Ovary (tissue), 9 donors: ENCODE results near the gene PGPEP1. TPM values are rescaled to one million over a fixed set of nuclear protein-coding genes. Genes with fewer than 3 reads are reported as not detected.

Experiments used
- DNase-seq, 5 donors: peaks; one replicate each; pipeline ENCODE4 v3.0.0-alpha.2; 2019 to 2020
- H3K27ac ChIP-seq, 2 donors: fragments of 200-600 bp; one replicate each; pipeline versions ENCODE4 v1.5.1 to v1.8.0; 2019 to 2022
- H3K27me3 ChIP-seq: fragments of 200-600 bp; one replicate; pipeline ENCODE4 v1.8.0; 2022
- H3K36me3 ChIP-seq: fragments of 200-600 bp; sonication (generic); one replicate; pipeline ENCODE4 v1.5.1; 2019
- H3K4me1 ChIP-seq: one replicate; pipeline ENCODE4 v1.8.1; 2013; ENCODE audit warnings: mild to moderate bottlenecking, moderate library complexity; ENCODE audit not compliant: insufficient read depth
- H3K4me3 ChIP-seq: fragments of 200-600 bp; sonication (generic); one replicate; pipeline ENCODE4 v1.5.1; 2017
- H3K9me3 ChIP-seq, 2 donors: fragments of 200-600 bp in 1 of 2; sonication (generic) in 1 of 2; one replicate each; pipeline versions ENCODE4 v1.5.1 to v1.8.1; 2013 to 2019; ENCODE audit warnings: mild to moderate bottlenecking in 1 of 2, moderate library complexity in 1 of 2
- CTCF ChIP-seq, 3 donors: fragments of 450-650 bp in 2 of 3; fragments of 200-600 bp in 1 of 3; IDR thresholded peaks; one replicate each; pipeline versions ENCODE4 v1.5.1 to v1.8.0; 2016 to 2022; ENCODE audit warnings: antibody characterized with exemption in 3 of 3, mild to moderate bottlenecking in 1 of 3
- EP300 ChIP-seq: sonication (generic); formaldehyde crosslinking; IDR thresholded peaks from one replicate; pipeline ENCODE4 v1.6.1; 2017; ENCODE audit warnings: antibody characterized with exemption
- POLR2A ChIP-seq: fragments of 450-650 bp; IDR thresholded peaks from one replicate; pipeline ENCODE4 v1.6.1; 2017; ENCODE audit warnings: antibody characterized with exemption, mild to moderate bottlenecking, moderate library complexity
- whole genome bisulfite sequencing, 3 donors: extraction: QIAGEN DNeasy Blood & Tissue Kit in 1 of 3; methylation state at CpG; one replicate each; pipeline versions ENCODE4 v1.1.5 to v1.1.7; 2013 to 2017; 5-methylcytosine and 5-hydroxymethylcytosine counted together
- intact Hi-C, 4 donors: fragments of 100-400 bp; cut with DNase I; formaldehyde crosslinking; loops; one replicate each; pipeline versions ENCODE4 v1.11.0 to v1.15.1; 2022 to 2023
- polyA plus RNA-seq, 2 donors: library from polyadenylated mRNA; stranded (reverse); fragments of 200-250 nt in 1 of 2; fragments of 350-450 nt in 1 of 2; fragmentation: Illumina TruSeq in 1 of 2; extraction: RNeasy Lipid Tissue Mini Kit (QIAGEN cat#74804) in 1 of 2; gene quantifications; one replicate each; pipeline ENCODE4 v1.2.3, GENCODE V29; 2013 to 2014
- total RNA-seq, 7 donors: library from RNA; depleted of rRNA in 2 of 7; stranded (reverse); fragments of >200 nt in 2 of 7; fragmentation: NEBNext Ultra II Directional in 3 of 7; extraction: Animal tissue kit (Norgen Biotek cat#: 25700) in 3 of 7; gene quantifications; one replicate each; pipeline versions ENCODE4 v1.1.0 to v1.2.4, GENCODE V29; 2016 to 2023
- donor health status: DM: no; HTN: no; CAD: no; lungs with moderate emphysema.
- donor health status: DM: no; HTN: no; CAD: no.
- donor health status: Bipolar disorder and iron deficiency.
- donor health status: DM: yes; HTN: yes; CAD: no.
- donor health status: DM: no; HTN: no; CAD: no.
- donor health status: DM: yes; HTN: yes; CAD: no.

The PGPEP1 gene
- total and polyA plus RNA-seq, 9 donors: 9.3 to 64.5 (median 40.3) TPM

GRCh38 chr19:18415178-18415867 is 74.9 kb downstream of the PGPEP1 start:
- peaks cover 19% of the 10 kb centered on the region for H3K4me1 ChIP-seq

GRCh38 chr19:18416778-18417249 is 76.4 kb downstream of the PGPEP1 start:
- Histone ChIP-seq H3K36me3 (no peaks in the 10 kb centered on the region), H3K27me3 (no peaks in the 10 kb centered on the region), H3K9me3 (no peaks in the 10 kb centered on the region), H3K4me3 (peak overlapping the region; percentile 42), H3K4me1 (peaks cover 24% of the 10 kb centered on the region), H3K27ac (peak overlapping the region; percentile 62 to 91)
- TF ChIP-seq EP300 (no peak), POLR2A (peak; percentile 85)
- WGBS, 3 donors: 1% methylated on average over 34 to 44 of the region's 44 CpGs
- peak; percentile 89 to 95 (median 92) for DNase-seq
- intact Hi-C loops: loop anchor here (5.0 to 10.0 kb wide), 4 partner anchors 140 to 222 kb away; partner anchors contain the start of genes IQCN (in 2 of the 4), MPV17L2 (in 1 of the 4) and RAB3A (in 1 of the 4)

More at GRCh38 chr19:18415178-18415867, 74.9 kb downstream of the PGPEP1 start:
- Histone ChIP-seq H3K9me3 (no peaks in the 10 kb centered on the region), H3K27ac (peak overlapping the region; percentile 62 to 91), H3K4me3 (peak overlapping the region; percentile 1), H3K27me3 (no peaks in the 10 kb centered on the region), H3K36me3 (no peaks in the 10 kb centered on the region)
- TF ChIP-seq CTCF (IDR thresholded peaks at IDR 0.05) (peak in 1 of 3 donors; percentile 21), EP300 (no peak), POLR2A (peak; percentile 33)
- DNase-seq: peak; percentile 89 to 93 (median 90)
- intact Hi-C loops: loop anchor here (5.0 to 10.0 kb wide), 4 partner anchors 138 to 221 kb away; partner anchors contain the start of genes IQCN (in 2 of the 4), MPV17L2 (in 1 of the 4) and RAB3A (in 1 of the 4)
- 1 to 3% (median 2%) methylated on average over 25 of the region's 25 CpGs for WGBS, 3 donors

GRCh38 chr19:18417250-18418028 is 77.0 kb downstream of the PGPEP1 start:
- Histone ChIP-seq H3K27me3 (no peaks in the 10 kb centered on the region), H3K36me3 (no peaks in the 10 kb centered on the region), H3K4me3 (peak overlapping the region; percentile 42), H3K9me3 (no peaks in the 10 kb centered on the region), H3K27ac (peak overlapping the region; percentile 62 to 91), H3K4me1 (peaks cover 24% of the 10 kb centered on the region)
- WGBS, 3 donors: 0 to 1% (median 0%) methylated on average over 39 to 53 of the region's 53 CpGs
- TF ChIP-seq CTCF (IDR thresholded peaks at IDR 0.05): no peak
- TF ChIP-seq POLR2A: peak; percentile 58
- intact Hi-C loops: loop anchor here (5.0 to 10.0 kb wide), 4 partner anchors 140 to 223 kb away; partner anchors contain the start of genes IQCN (in 2 of the 4), MPV17L2 (in 1 of the 4) and RAB3A (in 1 of the 4)
- DNase-seq: peak; percentile 81 to 88 (median 84)

- intact Hi-C loops: loop anchor here (5.0 to 10.0 kb wide), 4 partner anchors 141 to 223 kb away; partner anchors contain the start of genes IQCN (in 2 of the 4), MPV17L2 (in 1 of the 4) and RAB3A (in 1 of the 4)
- peaks cover 24% of the 10 kb centered on the region for H3K4me1 ChIP-seq
Observed at GRCh38 chr19:18418029-18418482, 77.7 kb downstream of the PGPEP1 start.

More at GRCh38 chr19:18418029-18418482, 77.7 kb downstream of the PGPEP1 start:
- WGBS, 3 donors: 9 to 11% (median 10%) methylated on average over 29 to 30 of the region's 30 CpGs
- Histone ChIP-seq H3K4me3 (peak overlapping the region; percentile 42), H3K36me3 (no peaks in the 10 kb centered on the region), H3K27me3 (no peaks in the 10 kb centered on the region), H3K9me3 (no peaks in the 10 kb centered on the region), H3K27ac (peak overlapping the region; percentile 62 to 77)
- peak in 4 of 5 donors; percentile 62 to 78 (median 73) for DNase-seq
- TF ChIP-seq POLR2A (no peak), CTCF (IDR thresholded peaks at IDR 0.05) (no peak), EP300 (no peak)
